Aortic smooth muscle cell (primary cell): Measurements from ENCODE around the gene OR1L4. TPM values are rescaled to one million over a fixed set of nuclear protein-coding genes. Genes with fewer than 3 reads are reported as not detected.

Experiments
- total RNA-seq: library from RNA; depleted of rRNA; stranded (reverse); fragments of >200 nt; gene quantifications from 2 replicates; pipeline ENCODE4 v1.2.3, GENCODE V29; 2014

OR1L4 gene, protein sequence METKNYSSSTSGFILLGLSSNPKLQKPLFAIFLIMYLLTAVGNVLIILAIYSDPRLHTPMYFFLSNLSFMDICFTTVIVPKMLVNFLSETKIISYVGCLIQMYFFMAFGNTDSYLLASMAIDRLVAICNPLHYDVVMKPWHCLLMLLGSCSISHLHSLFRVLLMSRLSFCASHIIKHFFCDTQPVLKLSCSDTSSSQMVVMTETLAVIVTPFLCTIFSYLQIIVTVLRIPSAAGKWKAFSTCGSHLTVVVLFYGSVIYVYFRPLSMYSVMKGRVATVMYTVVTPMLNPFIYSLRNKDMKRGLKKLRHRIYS
- not detected in 2 replicates for total RNA-seq

DNA sequence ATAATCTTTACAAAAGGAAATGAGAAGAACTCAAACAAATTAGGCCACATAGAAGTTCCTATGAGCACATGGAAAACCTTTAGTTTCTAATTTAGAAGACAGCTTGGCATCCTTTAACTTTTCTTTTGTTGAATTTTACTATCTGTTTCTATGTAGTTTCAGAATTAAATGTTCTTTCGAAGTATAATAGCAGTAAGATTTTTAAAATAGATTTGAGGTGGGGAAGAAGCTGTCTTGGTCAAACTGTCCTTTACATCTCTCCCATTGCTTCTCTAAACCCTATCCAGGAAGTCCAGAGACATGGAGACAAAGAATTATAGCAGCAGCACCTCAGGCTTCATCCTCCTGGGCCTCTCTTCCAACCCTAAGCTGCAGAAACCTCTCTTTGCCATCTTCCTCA, at the start of gene OR1L4:
Gene OR1L4, plus strand, starts transcription at position 301 of the 400 bp plus-strand sequence. Its CDS starts 0 bp downstream, at position 301.

DNA sequence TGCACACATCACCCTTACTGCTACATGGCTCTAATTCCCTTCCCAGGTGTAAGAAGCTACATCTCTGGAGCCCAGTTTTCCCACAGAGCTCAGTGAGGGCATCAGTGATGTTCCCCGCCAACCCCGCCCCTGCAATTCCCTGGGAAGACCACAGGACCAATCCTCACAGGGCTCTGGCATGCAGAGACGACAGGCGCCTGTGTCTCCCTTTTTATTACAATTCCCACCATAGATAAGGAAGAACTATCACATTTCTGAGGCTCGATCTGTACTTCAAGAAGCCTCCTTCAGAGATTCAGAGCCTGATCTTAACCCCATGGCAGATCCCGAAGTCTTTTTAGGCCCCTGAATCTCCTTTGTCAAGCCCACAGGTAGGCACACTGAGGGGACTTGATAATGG, 18.2 kb downstream of the OR1L4 start, which contains the start of gene OR1L6:
Gene OR1L6, plus strand, starts transcription at position 301 of the 400 bp plus-strand sequence. CDS start 7,545 bp downstream, outside the sequence.

Other genes starting within 250 kb of the OR1L4 start
- not detected in 2 replicates for gene OR1J1, start 246.1 kb upstream of the OR1L4 start, total RNA-seq
- gene OR1J2, start 213.2 kb upstream of the OR1L4 start, total RNA-seq: 0.53 TPM in 1 of 2 replicates, not detected in the other
- gene OR1J4, start 204.8 kb upstream of the OR1L4 start, total RNA-seq: not detected in 2 replicates
- gene OR1N1, start 196.7 kb upstream of the OR1L4 start, total RNA-seq: not detected in 2 replicates
- 0.13 TPM in 1 of 2 replicates, not detected in the other for gene OR1N2, start 170.9 kb upstream of the OR1L4 start, total RNA-seq
- 0.12 and 0.13 TPM in 2 replicates for gene OR1L8, start 140.6 kb upstream of the OR1L4 start, total RNA-seq
- gene OR1Q1, start 109.3 kb upstream of the OR1L4 start, total RNA-seq: 0.26 TPM in 1 of 2 replicates, not detected in the other
- gene OR1B1, start 66.4 kb upstream of the OR1L4 start, total RNA-seq: 0.06 and 0.26 TPM in 2 replicates
- not detected in 2 replicates for gene OR1L1, start 62.3 kb upstream of the OR1L4 start, total RNA-seq
- gene OR1L3, start 48.9 kb upstream of the OR1L4 start, total RNA-seq: not detected in 2 replicates
- gene OR1L6, start 18.3 kb downstream of the OR1L4 start, total RNA-seq: not detected in 2 replicates
- gene OR5C1, start 64.9 kb downstream of the OR1L4 start, total RNA-seq: not detected in 2 replicates
- gene OR1K1, start 76.1 kb downstream of the OR1L4 start, total RNA-seq: not detected in 2 replicates
- gene PDCL, start 104.6 kb downstream of the OR1L4 start, total RNA-seq: 43.9 and 51.5 TPM in 2 replicates
- 50.6 and 60.5 TPM in 2 replicates for gene RC3H2, start 181.4 kb downstream of the OR1L4 start, total RNA-seq
- gene ZBTB6, start 189.3 kb downstream of the OR1L4 start, total RNA-seq: 13.1 and 13.5 TPM in 2 replicates
- gene ZBTB26, start 207.5 kb downstream of the OR1L4 start, total RNA-seq: 2.9 and 3.3 TPM in 2 replicates
- gene RABGAP1, start 217.0 kb downstream of the OR1L4 start, total RNA-seq: 35.7 and 45.3 TPM in 2 replicates